Measurements from ENCODE around the gene COG7.

DNA sequence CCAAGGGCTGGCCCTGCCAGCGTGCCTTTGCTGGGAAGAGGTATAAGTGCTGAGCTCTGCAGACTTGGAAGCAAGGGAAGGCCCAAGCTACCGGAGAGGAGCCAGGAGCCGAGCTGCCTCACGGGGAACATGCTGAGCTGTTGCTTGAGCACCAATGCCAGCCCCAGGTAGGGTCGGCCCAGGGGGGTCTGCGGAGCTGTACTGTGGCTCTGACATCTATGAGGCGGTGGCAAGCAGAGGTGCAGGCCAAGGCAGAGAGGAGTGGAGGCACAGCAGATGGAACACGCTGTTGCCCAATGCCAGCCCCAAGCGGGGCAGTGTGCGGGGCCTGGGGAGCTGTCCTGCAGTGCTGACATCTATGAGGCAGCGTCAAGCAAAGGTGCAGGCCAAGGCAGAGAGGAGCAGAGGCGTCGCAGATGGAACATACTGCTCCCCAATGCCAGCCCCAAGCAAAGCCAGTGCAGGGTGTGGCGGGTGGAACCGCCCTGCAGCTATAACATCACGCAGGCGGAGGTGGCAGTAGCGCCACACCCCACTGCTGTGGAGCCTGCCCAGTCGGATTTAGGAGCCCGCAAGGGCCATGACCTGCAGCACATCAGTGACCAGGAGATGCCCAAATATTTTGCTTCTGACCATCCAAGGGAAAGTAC, 47.3 kb upstream of the COG7 start:
- TF ChIP-seq, protein P1, sequence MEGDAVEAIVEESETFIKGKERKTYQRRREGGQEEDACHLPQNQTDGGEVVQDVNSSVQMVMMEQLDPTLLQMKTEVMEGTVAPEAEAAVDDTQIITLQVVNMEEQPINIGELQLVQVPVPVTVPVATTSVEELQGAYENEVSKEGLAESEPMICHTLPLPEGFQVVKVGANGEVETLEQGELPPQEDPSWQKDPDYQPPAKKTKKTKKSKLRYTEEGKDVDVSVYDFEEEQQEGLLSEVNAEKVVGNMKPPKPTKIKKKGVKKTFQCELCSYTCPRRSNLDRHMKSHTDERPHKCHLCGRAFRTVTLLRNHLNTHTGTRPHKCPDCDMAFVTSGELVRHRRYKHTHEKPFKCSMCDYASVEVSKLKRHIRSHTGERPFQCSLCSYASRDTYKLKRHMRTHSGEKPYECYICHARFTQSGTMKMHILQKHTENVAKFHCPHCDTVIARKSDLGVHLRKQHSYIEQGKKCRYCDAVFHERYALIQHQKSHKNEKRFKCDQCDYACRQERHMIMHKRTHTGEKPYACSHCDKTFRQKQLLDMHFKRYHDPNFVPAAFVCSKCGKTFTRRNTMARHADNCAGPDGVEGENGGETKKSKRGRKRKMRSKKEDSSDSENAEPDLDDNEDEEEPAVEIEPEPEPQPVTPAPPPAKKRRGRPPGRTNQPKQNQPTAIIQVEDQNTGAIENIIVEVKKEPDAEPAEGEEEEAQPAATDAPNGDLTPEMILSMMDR (IDR thresholded peaks at IDR 0.05) = no peak
- no peak for TF ChIP-seq POLR2A (IDR thresholded peaks at IDR 0.05)
- no peak for TF ChIP-seq EP300 (IDR thresholded peaks at IDR 0.05)

All from ovary (tissue), 3 donors.